ENCODE data around the gene SLC44A4. TPM values are rescaled to one million over a fixed set of nuclear protein-coding genes. Genes with fewer than 3 reads are reported as not detected.

SLC44A4 gene
- total RNA-seq, 1 donor = not detected

- no peak for TF ChIP-seq CTCF (IDR thresholded peaks at IDR 0.05; ENCODE audit: insufficient read depth, low read depth, low read length)
- H3K4me3 ChIP-seq (ENCODE audit: low read depth, low read length) = peak overlapping the region; percentile 99
- no peak for DNase-seq (ENCODE audit: low read depth)
These were observed 41.3 kb downstream of the SLC44A4 start for GRCh38 chr6:31837369-31838113.

- peak; percentile 57 for DNase-seq (ENCODE audit: low read depth)
- no peak for TF ChIP-seq CTCF (IDR thresholded peaks at IDR 0.05; ENCODE audit: insufficient read depth, low read depth, low read length)
- peak overlapping the region; percentile 99 for H3K4me3 ChIP-seq (ENCODE audit: low read depth, low read length)
These were observed 42.1 kb downstream of the SLC44A4 start for GRCh38 chr6:31836474-31837368.

GRCh38 chr6:31836047-31836473 lies 42.7 kb downstream of the SLC44A4 start:
- peak; percentile 37 for DNase-seq (ENCODE audit: low read depth)
- H3K4me3 ChIP-seq (ENCODE audit: low read depth, low read length) = peak overlapping the region; percentile 99
- no peak for TF ChIP-seq CTCF (IDR thresholded peaks at IDR 0.05; ENCODE audit: insufficient read depth, low read depth, low read length)

GRCh38 chr6:31834367-31835250 lies 44.2 kb downstream of the SLC44A4 start:
- peak; percentile 89 for DNase-seq (ENCODE audit: low read depth)
- peak overlapping the region; percentile 99 for H3K4me3 ChIP-seq (ENCODE audit: low read depth, low read length)
- no peak for TF ChIP-seq CTCF (IDR thresholded peaks at IDR 0.05; ENCODE audit: insufficient read depth, low read depth, low read length)

GRCh38 chr6:31831350-31832215 lies 47.2 kb downstream of the SLC44A4 start:
- no peak for DNase-seq (ENCODE audit: low read depth)
- TF ChIP-seq CTCF (IDR thresholded peaks at IDR 0.05; ENCODE audit: insufficient read depth, low read depth, low read length) = no peak
- no peak overlapping the region for H3K4me3 ChIP-seq (ENCODE audit: low read depth, low read length)
